Activated T-cell treated with anti-CD3 and anti-CD28 coated beads, Interleukin-2, amount 50 U/mL, for 48 hours (primary cell): ENCODE measurements around the gene IL20RB.

Experiments
- DNase-seq, 2 experiments: peaks; one replicate each; pipeline ENCODE4 v3.0.0-alpha.2; 2020

IL20RB gene

GRCh38 chr3:137046747-137047146 is 89.0 kb downstream of the IL20RB start:
- DNase-seq: no peak

DNA sequence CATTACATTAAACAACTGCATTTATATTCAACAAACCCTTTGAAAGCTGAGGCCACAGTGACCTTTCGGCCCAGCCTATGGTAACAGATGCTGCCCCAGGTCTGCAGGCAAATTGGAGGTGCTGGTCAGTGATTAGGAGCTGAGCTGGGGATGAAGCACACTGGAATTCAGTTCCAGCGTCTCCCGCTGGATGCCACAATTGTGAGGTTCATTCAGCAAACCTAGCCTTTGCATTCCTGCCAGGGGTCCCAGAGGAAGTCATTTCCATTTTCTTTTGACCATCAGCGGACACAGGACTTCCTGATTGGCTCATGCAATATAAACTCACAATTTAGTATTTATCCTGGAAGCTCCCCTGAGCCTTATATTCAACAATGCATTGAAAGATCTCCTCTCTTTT is 89.5 kb downstream of the IL20RB start:
- no peak for DNase-seq

DNA sequence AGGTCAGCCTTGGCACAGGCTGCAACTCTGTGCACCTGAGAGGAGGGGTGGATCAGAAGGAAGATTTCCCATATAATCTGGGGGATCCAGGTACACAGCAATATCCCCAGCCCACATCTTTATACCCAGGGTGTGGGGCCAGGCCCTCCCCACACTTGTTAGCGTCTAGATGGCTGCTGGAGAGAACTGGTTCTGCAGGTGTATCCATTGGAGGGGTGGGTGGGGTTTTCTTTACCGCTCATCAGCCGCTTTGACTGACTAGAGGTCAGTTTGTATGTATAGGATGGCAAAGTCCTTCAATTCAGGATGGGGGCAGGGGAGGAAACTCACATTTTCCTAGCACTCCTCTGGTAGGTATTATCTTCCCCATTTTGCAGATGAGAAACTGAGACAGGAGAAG is 92.5 kb downstream of the IL20RB start:
- no peak for DNase-seq

DNA sequence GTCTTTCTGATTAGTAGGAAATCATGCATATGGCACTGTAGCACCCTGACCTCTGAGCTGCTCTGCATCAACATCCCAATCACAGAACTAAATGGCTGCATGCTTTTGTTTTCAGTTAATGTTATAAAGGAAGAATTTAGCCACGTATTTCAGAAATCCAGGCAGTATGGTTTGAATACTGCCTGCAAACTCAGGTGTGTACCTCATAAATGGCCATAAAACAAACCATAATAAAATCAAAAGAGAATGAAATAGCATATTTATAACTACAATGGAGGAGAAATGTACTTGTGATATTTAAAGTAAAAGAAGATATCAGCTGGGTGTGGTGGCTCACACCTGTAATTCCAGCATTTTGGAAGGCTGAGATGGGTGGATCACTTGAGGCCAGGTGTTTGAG is 94.5 kb downstream of the IL20RB start:
- DNase-seq: no peak
